NB4 (cell line): ENCODE data around the gene SEMA6B.

Experiments used
- DNase-seq: peaks from one replicate; pipeline ENCODE4 v3.0.0; 2010; ENCODE audit warnings: low read depth
- H3K4me3 ChIP-seq: one replicate; pipeline ENCODE4 v1.5.1; 2011; ENCODE audit warnings: mild to moderate bottlenecking, low read depth, low read length, moderate library complexity
- MAX ChIP-seq: IDR thresholded peaks from 2 replicates; pipeline ENCODE4 v1.6.1; 2011; ENCODE audit warnings: low read depth, low read length
- MYC ChIP-seq: IDR thresholded peaks from 2 replicates; pipeline ENCODE4 v1.6.1; 2011; ENCODE audit warnings: low read depth, low read length
- POLR2A ChIP-seq: IDR thresholded peaks from 2 replicates; pipeline ENCODE4 v1.6.1; 2011; ENCODE audit warnings: mild to moderate bottlenecking; ENCODE audit not compliant: insufficient read length; ENCODE audit errors: extremely low read depth
- TF ChIP-seq, protein P1 (sequence below): IDR thresholded peaks from one replicate; pipeline ENCODE4 v1.5.1; 2012; ENCODE audit warnings: low read depth, low read length

The SEMA6B gene, protein sequence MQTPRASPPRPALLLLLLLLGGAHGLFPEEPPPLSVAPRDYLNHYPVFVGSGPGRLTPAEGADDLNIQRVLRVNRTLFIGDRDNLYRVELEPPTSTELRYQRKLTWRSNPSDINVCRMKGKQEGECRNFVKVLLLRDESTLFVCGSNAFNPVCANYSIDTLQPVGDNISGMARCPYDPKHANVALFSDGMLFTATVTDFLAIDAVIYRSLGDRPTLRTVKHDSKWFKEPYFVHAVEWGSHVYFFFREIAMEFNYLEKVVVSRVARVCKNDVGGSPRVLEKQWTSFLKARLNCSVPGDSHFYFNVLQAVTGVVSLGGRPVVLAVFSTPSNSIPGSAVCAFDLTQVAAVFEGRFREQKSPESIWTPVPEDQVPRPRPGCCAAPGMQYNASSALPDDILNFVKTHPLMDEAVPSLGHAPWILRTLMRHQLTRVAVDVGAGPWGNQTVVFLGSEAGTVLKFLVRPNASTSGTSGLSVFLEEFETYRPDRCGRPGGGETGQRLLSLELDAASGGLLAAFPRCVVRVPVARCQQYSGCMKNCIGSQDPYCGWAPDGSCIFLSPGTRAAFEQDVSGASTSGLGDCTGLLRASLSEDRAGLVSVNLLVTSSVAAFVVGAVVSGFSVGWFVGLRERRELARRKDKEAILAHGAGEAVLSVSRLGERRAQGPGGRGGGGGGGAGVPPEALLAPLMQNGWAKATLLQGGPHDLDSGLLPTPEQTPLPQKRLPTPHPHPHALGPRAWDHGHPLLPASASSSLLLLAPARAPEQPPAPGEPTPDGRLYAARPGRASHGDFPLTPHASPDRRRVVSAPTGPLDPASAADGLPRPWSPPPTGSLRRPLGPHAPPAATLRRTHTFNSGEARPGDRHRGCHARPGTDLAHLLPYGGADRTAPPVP

GRCh38 chr19:4559569-4559968 lies at the start of gene SEMA6B:
TSS of gene SEMA6B (minus strand) at chr19:4559684. CDS start at chr19:4558457, 1,227 bp downstream.
- no peak for TF ChIP-seq POLR2A
- TF ChIP-seq, protein P1, sequence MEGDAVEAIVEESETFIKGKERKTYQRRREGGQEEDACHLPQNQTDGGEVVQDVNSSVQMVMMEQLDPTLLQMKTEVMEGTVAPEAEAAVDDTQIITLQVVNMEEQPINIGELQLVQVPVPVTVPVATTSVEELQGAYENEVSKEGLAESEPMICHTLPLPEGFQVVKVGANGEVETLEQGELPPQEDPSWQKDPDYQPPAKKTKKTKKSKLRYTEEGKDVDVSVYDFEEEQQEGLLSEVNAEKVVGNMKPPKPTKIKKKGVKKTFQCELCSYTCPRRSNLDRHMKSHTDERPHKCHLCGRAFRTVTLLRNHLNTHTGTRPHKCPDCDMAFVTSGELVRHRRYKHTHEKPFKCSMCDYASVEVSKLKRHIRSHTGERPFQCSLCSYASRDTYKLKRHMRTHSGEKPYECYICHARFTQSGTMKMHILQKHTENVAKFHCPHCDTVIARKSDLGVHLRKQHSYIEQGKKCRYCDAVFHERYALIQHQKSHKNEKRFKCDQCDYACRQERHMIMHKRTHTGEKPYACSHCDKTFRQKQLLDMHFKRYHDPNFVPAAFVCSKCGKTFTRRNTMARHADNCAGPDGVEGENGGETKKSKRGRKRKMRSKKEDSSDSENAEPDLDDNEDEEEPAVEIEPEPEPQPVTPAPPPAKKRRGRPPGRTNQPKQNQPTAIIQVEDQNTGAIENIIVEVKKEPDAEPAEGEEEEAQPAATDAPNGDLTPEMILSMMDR: no peak
- DNase-seq: no peak
- no peak within 1 kb of the TSS for H3K4me3 ChIP-seq

- H3K4me3 ChIP-seq: no peak overlapping the region
- DNase-seq: no peak
- TF ChIP-seq POLR2A (no peak), MAX (no peak), MYC (no peak)
- TF ChIP-seq, protein P1: no peak
These were observed 47.6 kb upstream of the SEMA6B start for GRCh38 chr19:4606921-4607678.

DNA sequence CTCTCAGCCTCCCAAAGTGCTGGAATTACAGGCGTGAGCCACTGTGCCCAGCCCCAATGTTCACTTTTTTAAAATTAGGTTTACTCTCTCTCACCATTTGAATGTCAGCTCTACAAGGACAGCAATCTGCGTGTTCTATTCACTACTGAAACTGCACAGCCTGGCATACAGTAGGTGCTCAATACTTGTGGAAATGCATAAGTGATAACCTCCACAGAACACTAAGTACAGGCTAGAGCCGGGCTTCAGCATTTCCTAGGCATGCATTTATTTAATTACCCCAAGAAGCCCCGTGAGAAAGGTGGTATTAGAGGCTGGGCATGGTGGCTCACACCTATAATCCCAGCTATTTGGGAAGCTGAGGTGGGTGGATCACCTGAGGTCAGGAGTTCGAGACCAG lies 46.7 kb upstream of the SEMA6B start:
- no peak for DNase-seq
- H3K4me3 ChIP-seq: no peak overlapping the region
- TF ChIP-seq MYC (no peak), MAX (no peak), POLR2A (no peak)
- TF ChIP-seq, protein P1: no peak

DNA sequence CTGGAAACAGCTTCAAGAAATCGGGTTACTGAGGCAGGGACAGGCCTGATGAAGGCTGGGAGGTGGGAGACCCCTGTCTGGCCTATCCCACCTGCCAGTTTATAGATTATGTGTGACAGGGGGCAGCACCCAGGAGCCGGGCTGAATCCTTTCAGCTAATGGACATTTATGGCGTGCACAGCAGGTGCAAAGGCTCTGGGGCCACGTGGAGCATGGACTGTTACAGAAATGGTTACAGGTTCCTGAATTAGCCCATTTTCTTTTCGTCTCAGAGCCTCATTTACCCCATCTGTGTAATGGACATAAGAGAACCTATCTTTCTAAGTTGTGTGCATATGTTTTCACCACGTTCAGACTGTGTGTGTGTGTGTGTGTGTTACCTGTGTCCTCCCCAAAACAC lies 45.4 kb upstream of the SEMA6B start:
- DNase-seq: no peak
- H3K4me3 ChIP-seq: no peak overlapping the region
- TF ChIP-seq MAX (no peak), MYC (no peak)

GRCh38 chr19:4602915-4603314 lies 43.4 kb upstream of the SEMA6B start:
- TF ChIP-seq MYC (no peak), POLR2A (no peak), MAX (no peak)
- TF ChIP-seq, protein P1: no peak
- DNase-seq: no peak

More at GRCh38 chr19:4602915-4603314, 43.4 kb upstream of the SEMA6B start:
- H3K4me3 ChIP-seq: no peak overlapping the region
